GM12875 (cell line): ENCODE measurements around the gene CDC14A.

Source experiments
- H3K4me3 ChIP-seq: one replicate; pipeline ENCODE4 v1.5.1; 2011; ENCODE audit warnings: low read depth, low read length, control low read depth
- CTCF ChIP-seq: IDR thresholded peaks from 2 replicates; pipeline ENCODE4 v1.5.1; 2011; ENCODE audit warnings: low read depth, mild to moderate bottlenecking, control low read depth, inconsistent platforms, low read length, moderate library complexity, borderline replicate concordance; ENCODE audit not compliant: insufficient read depth

CDC14A gene

GRCh38 chr1:100544791-100545190 lies 192.5 kb downstream of the CDC14A start:
- no peak for TF ChIP-seq CTCF
- no peak overlapping the region for H3K4me3 ChIP-seq

- no peak for TF ChIP-seq CTCF
- H3K4me3 ChIP-seq = no peak overlapping the region
These were observed 193.5 kb downstream of the CDC14A start for GRCh38 chr1:100545855-100546254.

- no peak for TF ChIP-seq CTCF
- no peak overlapping the region for H3K4me3 ChIP-seq
These were observed 199.7 kb downstream of the CDC14A start for GRCh38 chr1:100552031-100552430.

- TF ChIP-seq CTCF = no peak
These were observed 200.6 kb downstream of the CDC14A start for GRCh38 chr1:100552922-100553321.

GRCh38 chr1:100556181-100556580 lies 203.9 kb downstream of the CDC14A start:
- TF ChIP-seq CTCF = no peak
- H3K4me3 ChIP-seq = no peak overlapping the region

More at GRCh38 chr1:100552922-100553321, 200.6 kb downstream of the CDC14A start:
- no peak overlapping the region for H3K4me3 ChIP-seq

- no peak for TF ChIP-seq CTCF
- no peak overlapping the region for H3K4me3 ChIP-seq
These were observed 204.8 kb downstream of the CDC14A start for GRCh38 chr1:100556925-100557605.

GRCh38 chr1:100557606-100557953 lies 205.3 kb downstream of the CDC14A start:
- no peak overlapping the region for H3K4me3 ChIP-seq
- TF ChIP-seq CTCF = no peak
